ENCODE results near the gene DIAPH2. TPM values are rescaled to one million over a fixed set of nuclear protein-coding genes. Genes with fewer than 3 reads are reported as not detected.

The DIAPH2 gene
- total RNA-seq, 1 experiment from 2014 or later = 0.89 TPM

GRCh38 chrX:96688789-96689188 is 4.1 kb downstream of the DIAPH2 start:
- Histone ChIP-seq H3K79me2 (ENCODE audit: low read length) (no peaks in the 10 kb centered on the region), H3K4me1 (ENCODE audit: low read length) (peaks cover 16% of the 10 kb centered on the region), H3K36me3 (ENCODE audit: insufficient read depth, low read length) (no peaks in the 10 kb centered on the region), H3K27ac (ENCODE audit: low read length) (no peak overlapping the region), H3K4me2 (ENCODE audit: low read depth, low read length, poor library complexity, severe bottlenecking) (no peak overlapping the region), H4K20me1 (ENCODE audit: insufficient read depth, low read depth, low read length) (no peaks in the 10 kb centered on the region), H3K9ac (ENCODE audit: low read length) (no peak overlapping the region), H3K9me2 (replicated peaks; ENCODE audit: insufficient read depth, low read length) (no peaks in the 10 kb centered on the region), H3K9me3 (ENCODE audit: low read length) (no peaks in the 10 kb centered on the region), H3K4me3 (ENCODE audit: low read length) (no peak overlapping the region), H2AFZ (ENCODE audit: low read length) (no peak overlapping the region), H3K27me3 (ENCODE audit: low read length) (no peaks in the 10 kb centered on the region)
- DNase-seq = no peak

GRCh38 chrX:96689991-96690390 is 5.3 kb downstream of the DIAPH2 start:
- Histone ChIP-seq H3K36me3 (ENCODE audit: insufficient read depth, low read length) (no peaks in the 10 kb centered on the region), H3K9me3 (ENCODE audit: low read length) (no peaks in the 10 kb centered on the region), H3K9ac (ENCODE audit: low read length) (no peak overlapping the region), H3K9me2 (replicated peaks; ENCODE audit: insufficient read depth, low read length) (no peaks in the 10 kb centered on the region), H3K4me2 (ENCODE audit: low read depth, low read length, poor library complexity, severe bottlenecking) (no peak overlapping the region), H3K27me3 (ENCODE audit: low read length) (no peaks in the 10 kb centered on the region), H3K4me1 (ENCODE audit: low read length) (peaks cover 5% of the 10 kb centered on the region), H3K27ac (ENCODE audit: low read length) (no peak overlapping the region), H4K20me1 (ENCODE audit: insufficient read depth, low read depth, low read length) (no peaks in the 10 kb centered on the region), H2AFZ (ENCODE audit: low read length) (no peak overlapping the region), H3K79me2 (ENCODE audit: low read length) (no peaks in the 10 kb centered on the region), H3K4me3 (ENCODE audit: low read length) (no peak overlapping the region)
- no peak for DNase-seq

GRCh38 chrX:96692454-96692853 is 7.8 kb downstream of the DIAPH2 start:
- Histone ChIP-seq H3K4me2 (ENCODE audit: low read depth, low read length, poor library complexity, severe bottlenecking) (no peak overlapping the region), H3K27me3 (ENCODE audit: low read length) (no peaks in the 10 kb centered on the region), H2AFZ (ENCODE audit: low read length) (no peak overlapping the region), H3K9ac (ENCODE audit: low read length) (no peak overlapping the region), H3K4me3 (ENCODE audit: low read length) (no peak overlapping the region), H4K20me1 (ENCODE audit: insufficient read depth, low read depth, low read length) (no peaks in the 10 kb centered on the region), H3K36me3 (ENCODE audit: insufficient read depth, low read length) (no peaks in the 10 kb centered on the region), H3K9me3 (ENCODE audit: low read length) (0 out of 2 replicates have a peak, but pooled peaks cover 4% of the 10 kb centered on the region), H3K27ac (ENCODE audit: low read length) (no peak overlapping the region), H3K79me2 (ENCODE audit: low read length) (no peaks in the 10 kb centered on the region), H3K9me2 (replicated peaks; ENCODE audit: insufficient read depth, low read length) (no peaks in the 10 kb centered on the region; the same call in 1 of the 2 replicates), H3K4me1 (ENCODE audit: low read length) (no peaks in the 10 kb centered on the region)
- no peak for DNase-seq

GRCh38 chrX:96692890-96693289 is 8.2 kb downstream of the DIAPH2 start:
- H3K27me3 ChIP-seq (ENCODE audit: low read length) = no peaks in the 10 kb centered on the region
- no peaks in the 10 kb centered on the region; the same call in 1 of the 2 replicates for H3K9me2 ChIP-seq (replicated peaks; ENCODE audit: insufficient read depth, low read length)
- H3K79me2 ChIP-seq (ENCODE audit: low read length) = no peaks in the 10 kb centered on the region

GRCh38 chrX:96693407-96693806 is 8.8 kb downstream of the DIAPH2 start:
- DNase-seq = no peak
- H3K4me3 ChIP-seq (ENCODE audit: low read length) = no peak overlapping the region
- no peak overlapping the region for H3K9ac ChIP-seq (ENCODE audit: low read length)
- no peaks in the 10 kb centered on the region; the same call in 1 of the 2 replicates for H3K9me2 ChIP-seq (replicated peaks; ENCODE audit: insufficient read depth, low read length)
- no peaks in the 10 kb centered on the region for H3K79me2 ChIP-seq (ENCODE audit: low read length)
- no peak overlapping the region for H2AFZ ChIP-seq (ENCODE audit: low read length)
- H4K20me1 ChIP-seq (ENCODE audit: insufficient read depth, low read depth, low read length) = no peaks in the 10 kb centered on the region
- no peaks in the 10 kb centered on the region for H3K4me1 ChIP-seq (ENCODE audit: low read length)
- H3K27ac ChIP-seq (ENCODE audit: low read length) = no peak overlapping the region
- 0 out of 2 replicates have a peak, but pooled peaks cover 4% of the 10 kb centered on the region for H3K9me3 ChIP-seq (ENCODE audit: low read length)
- H3K36me3 ChIP-seq (ENCODE audit: insufficient read depth, low read length) = no peaks in the 10 kb centered on the region
- H3K4me2 ChIP-seq (ENCODE audit: low read depth, low read length, poor library complexity, severe bottlenecking) = no peak overlapping the region
- no peaks in the 10 kb centered on the region for H3K27me3 ChIP-seq (ENCODE audit: low read length)

More at GRCh38 chrX:96692890-96693289, 8.2 kb downstream of the DIAPH2 start:
- Histone ChIP-seq H3K9me3 (ENCODE audit: low read length) (0 out of 2 replicates have a peak, but pooled peaks cover 4% of the 10 kb centered on the region), H3K27ac (ENCODE audit: low read length) (no peak overlapping the region), H2AFZ (ENCODE audit: low read length) (no peak overlapping the region), H3K4me2 (ENCODE audit: low read depth, low read length, poor library complexity, severe bottlenecking) (no peak overlapping the region), H3K36me3 (ENCODE audit: insufficient read depth, low read length) (no peaks in the 10 kb centered on the region), H3K4me1 (ENCODE audit: low read length) (no peaks in the 10 kb centered on the region), H3K4me3 (ENCODE audit: low read length) (no peak overlapping the region), H4K20me1 (ENCODE audit: insufficient read depth, low read depth, low read length) (no peaks in the 10 kb centered on the region), H3K9ac (ENCODE audit: low read length) (no peak overlapping the region)
- no peak for DNase-seq

- Histone ChIP-seq H3K27me3 (ENCODE audit: low read length) (no peaks in the 10 kb centered on the region), H3K4me2 (ENCODE audit: low read depth, low read length, poor library complexity, severe bottlenecking) (no peak overlapping the region), H3K79me2 (ENCODE audit: low read length) (no peaks in the 10 kb centered on the region), H3K9ac (ENCODE audit: low read length) (no peak overlapping the region), H4K20me1 (ENCODE audit: insufficient read depth, low read depth, low read length) (no peaks in the 10 kb centered on the region), H3K9me2 (replicated peaks; ENCODE audit: insufficient read depth, low read length) (no peaks in the 10 kb centered on the region; the same call in 1 of the 2 replicates), H3K4me1 (ENCODE audit: low read length) (no peaks in the 10 kb centered on the region), H2AFZ (ENCODE audit: low read length) (no peak overlapping the region), H3K36me3 (ENCODE audit: insufficient read depth, low read length) (no peaks in the 10 kb centered on the region), H3K27ac (ENCODE audit: low read length) (no peak overlapping the region), H3K4me3 (ENCODE audit: low read length) (no peak overlapping the region), H3K9me3 (ENCODE audit: low read length) (0 out of 2 replicates have a peak, but pooled peaks cover 4% of the 10 kb centered on the region)
- DNase-seq = no peak
Measured at GRCh38 chrX:96696462-96696861, 11.8 kb downstream of the DIAPH2 start.

- Histone ChIP-seq H4K20me1 (ENCODE audit: insufficient read depth, low read depth, low read length) (no peaks in the 10 kb centered on the region), H3K4me3 (ENCODE audit: low read length) (no peak overlapping the region), H2AFZ (ENCODE audit: low read length) (no peak overlapping the region), H3K4me1 (ENCODE audit: low read length) (no peaks in the 10 kb centered on the region), H3K9me3 (ENCODE audit: low read length) (0 out of 2 replicates have a peak, but pooled peaks cover 4% of the 10 kb centered on the region), H3K36me3 (ENCODE audit: insufficient read depth, low read length) (no peaks in the 10 kb centered on the region), H3K27ac (ENCODE audit: low read length) (no peak overlapping the region), H3K79me2 (ENCODE audit: low read length) (no peaks in the 10 kb centered on the region), H3K27me3 (ENCODE audit: low read length) (no peaks in the 10 kb centered on the region), H3K9me2 (replicated peaks; ENCODE audit: insufficient read depth, low read length) (no peaks in the 10 kb centered on the region; the same call in 1 of the 2 replicates), H3K4me2 (ENCODE audit: low read depth, low read length, poor library complexity, severe bottlenecking) (no peak overlapping the region), H3K9ac (ENCODE audit: low read length) (no peak overlapping the region)
- DNase-seq = no peak
Measured at GRCh38 chrX:96700625-96701024, 16.0 kb downstream of the DIAPH2 start.

GRCh38 chrX:96703379-96703778 is 18.7 kb downstream of the DIAPH2 start:
- Histone ChIP-seq H3K79me2 (ENCODE audit: low read length) (no peaks in the 10 kb centered on the region), H3K4me2 (ENCODE audit: low read depth, low read length, poor library complexity, severe bottlenecking) (no peak overlapping the region), H3K4me1 (ENCODE audit: low read length) (no peaks in the 10 kb centered on the region), H3K27me3 (ENCODE audit: low read length) (no peaks in the 10 kb centered on the region), H3K4me3 (ENCODE audit: low read length) (no peak overlapping the region), H3K27ac (ENCODE audit: low read length) (no peak overlapping the region), H3K9me3 (ENCODE audit: low read length) (no peaks in the 10 kb centered on the region), H3K9ac (ENCODE audit: low read length) (no peak overlapping the region), H4K20me1 (ENCODE audit: insufficient read depth, low read depth, low read length) (no peaks in the 10 kb centered on the region), H3K36me3 (ENCODE audit: insufficient read depth, low read length) (no peaks in the 10 kb centered on the region), H2AFZ (ENCODE audit: low read length) (no peak overlapping the region), H3K9me2 (replicated peaks; ENCODE audit: insufficient read depth, low read length) (no peaks in the 10 kb centered on the region)
- no peak for DNase-seq
